Mucosa of descending colon (tissue), 3 donors: ENCODE measurements around the gene VILL. TPM values are rescaled to one million over a fixed set of nuclear protein-coding genes. Genes with fewer than 3 reads are reported as not detected.

Experiments used
- ATAC-seq: fragments of 200-7000 bp; cut with Tn5 transposase; one replicate; pipeline ENCODE4 v1.9.1; 2020; ENCODE audit warnings: mild to moderate bottlenecking, moderate library complexity
- DNase-seq, 3 donors: peaks; one replicate each; pipeline ENCODE4 v3.0.0-alpha.2; 2020
- H3K36me3 ChIP-seq: fragments of 200-600 bp; one replicate; pipeline ENCODE4 v1.8.0; 2021; ENCODE audit warnings: low read depth, mild to moderate bottlenecking
- H3K4me1 ChIP-seq: fragments of 200-600 bp; one replicate; pipeline ENCODE4 v1.8.0; 2021; ENCODE audit warnings: low read depth, mild to moderate bottlenecking
- H3K4me3 ChIP-seq: fragments of 200-600 bp; one replicate; pipeline ENCODE4 v1.8.0; 2021; ENCODE audit warnings: mild to moderate bottlenecking
- H3K9me3 ChIP-seq: fragments of 200-600 bp; one replicate; pipeline ENCODE4 v1.8.0; 2021; ENCODE audit warnings: mild to moderate bottlenecking
- CTCF ChIP-seq: fragments of 200-600 bp; IDR thresholded peaks from one replicate; pipeline ENCODE4 v1.8.0; 2022; ENCODE audit warnings: antibody characterized with exemption, mild to moderate bottlenecking
- intact Hi-C, 2 donors: fragments of 100-400 bp; cut with DNase I in 1 of 2; cut with micrococcal nuclease in 1 of 2; formaldehyde crosslinking; loops; one replicate each; pipeline versions ENCODE4 v1.11.0 to v1.11.1; 2022; cut with DNase I, micrococcal nuclease
- long read RNA-seq, 2 donors: library from polyadenylated mRNA; unstranded; transcript quantifications; one replicate each; pipeline ENCODE4 v2.0.0, GENCODE V29; 2019 to 2021
- total RNA-seq, 3 donors: library from RNA; stranded (reverse); fragmentation: NEBNext Ultra II Directional in 2 of 3; extraction: Animal tissue kit (Norgen Biotek cat#: 25700) in 2 of 3; gene quantifications; one replicate each; pipeline versions ENCODE4 v1.2.1 to v1.2.4, GENCODE V29; 2021 to 2023
- donor health status: DM: no; HTN: no; CAD: no; lungs with moderate emphysema.
- donor health status: DM: no; HTN: no; CAD: no.
- donor health status: DM: no; HTN: yes; CAD: no.

The VILL gene
- 100 to 1,000 TPM in 2 of 3 donors, 10 to 100 TPM in 1; 69.7 to 197 (median 150) TPM for total RNA-seq
- long read RNA-seq, donor 1, transcript VILL-201 (20 exons, 2,970 nt) = major isoform, 26 of 139 reads
- long read RNA-seq, donor 1, partial matches to known transcripts = 59 of 139 reads
- long read RNA-seq, donor 1, other reads (novel, unspliced or antisense) = 51 of 139 reads
- long read RNA-seq, donor 2, transcript VILL-201 (20 exons, 2,970 nt) = major isoform, 17 of 67 reads
- long read RNA-seq, donor 2, partial matches to known transcripts = 12 of 67 reads
- long read RNA-seq, donor 2, other reads (novel, unspliced or antisense) = 35 of 67 reads

- DNase-seq (peak; percentile 91 to 92 (median 92)), ATAC-seq (peak; percentile 57)
- no peak for TF ChIP-seq CTCF
- H3K4me3 ChIP-seq = no peak within 1 kb of the TSS
- H3K4me1 ChIP-seq = peaks cover 44% of the 10 kb centered on the region
- intact Hi-C loops = no loop called here
- H3K36me3 ChIP-seq = no peaks in the 10 kb centered on the region
- H3K9me3 ChIP-seq = no peaks in the 10 kb centered on the region
Observed at GRCh38 chr3:37990527-37990926, at the start of gene VILL. Gene VILL (plus strand): TSS chr3:37990786. CDS start chr3:37993673, 2,887 bp downstream.

GRCh38 chr3:37941608-37942508, 48.7 kb upstream of the VILL start:
- Histone ChIP-seq H3K4me1 (peaks cover 53% of the 10 kb centered on the region), H3K36me3 (no peaks in the 10 kb centered on the region), H3K9me3 (no peaks in the 10 kb centered on the region), H3K4me3 (no peak overlapping the region)
- no peak for TF ChIP-seq CTCF
- ATAC-seq (peak; percentile 83), DNase-seq (peak; percentile 65 to 68 (median 65))
- intact Hi-C loops = no loop called here

- TF ChIP-seq CTCF = no peak
- intact Hi-C loops = no loop called here
- Histone ChIP-seq H3K36me3 (no peaks in the 10 kb centered on the region), H3K4me3 (no peak overlapping the region), H3K4me1 (peaks cover 50% of the 10 kb centered on the region), H3K9me3 (no peaks in the 10 kb centered on the region)
- ATAC-seq = no peak
- DNase-seq = no peak
Observed at GRCh38 chr3:37942646-37943045, 47.9 kb upstream of the VILL start.

- ATAC-seq (no peak), DNase-seq (no peak)
- no peaks in the 10 kb centered on the region for H3K9me3 ChIP-seq
- no peaks in the 10 kb centered on the region for H3K36me3 ChIP-seq
- H3K4me3 ChIP-seq = no peak overlapping the region
- intact Hi-C loops = no loop called here
- TF ChIP-seq CTCF = no peak
- H3K4me1 ChIP-seq = peaks cover 50% of the 10 kb centered on the region
Observed at GRCh38 chr3:37943126-37943525, 47.5 kb upstream of the VILL start.

GRCh38 chr3:37943631-37944314, 46.8 kb upstream of the VILL start:
- no peaks in the 10 kb centered on the region for H3K9me3 ChIP-seq
- DNase-seq (no peak), ATAC-seq (no peak)
- no peak overlapping the region for H3K4me3 ChIP-seq
- no peaks in the 10 kb centered on the region for H3K36me3 ChIP-seq
- intact Hi-C loops = no loop called here
- H3K4me1 ChIP-seq = peaks cover 50% of the 10 kb centered on the region
- no peak for TF ChIP-seq CTCF
